GM12878 (cell line): ENCODE measurements around the gene SCGB1A1.

ENCODE experiments used
- CEBPB ChIP-seq, 2 experiments: fragments of 150-350 bp in 1 of 2; IDR thresholded peaks; 2 replicates each; pipeline ENCODE4 v1.6.1; 2012 to 2014; ENCODE audit warnings: low read depth in 2 of 2, low read length in 2 of 2, borderline replicate concordance in 1 of 2, inconsistent platforms in 1 of 2
- CTCF ChIP-seq, 3 experiments: IDR thresholded peaks in 2 of 3; conservative IDR thresholded peaks in 1 of 3; 2 replicates each; pipeline ENCODE4 v1.5.1; 2011; ENCODE audit warnings: low read depth in 3 of 3, low read length in 3 of 3, mild to moderate bottlenecking in 3 of 3, control low read depth in 2 of 3, moderate library complexity in 2 of 3, inconsistent platforms in 1 of 3, mixed read lengths in 1 of 3; ENCODE audit not compliant: control insufficient read depth in 2 of 3, insufficient read depth in 1 of 3; ENCODE audit errors: extremely low read depth in 1 of 3
- EGR1 ChIP-seq, 2 experiments: IDR thresholded peaks; 1 replicate in 1 of 2; 2 replicates in 1 of 2; pipeline ENCODE4 v1.6.1; 2011 to 2012; ENCODE audit warnings: low read depth in 2 of 2, low read length in 2 of 2, borderline replicate concordance in 1 of 2, mild to moderate bottlenecking in 1 of 2, moderate library complexity in 1 of 2
- FOXK2 ChIP-seq: fragments of 450-650 bp; IDR thresholded peaks from 2 replicates; pipeline ENCODE4 v1.6.1; 2017; ENCODE audit warnings: mild to moderate bottlenecking, moderate library complexity
- GABPA ChIP-seq: IDR thresholded peaks from 2 replicates; pipeline ENCODE4 v1.6.1; 2014; ENCODE audit warnings: antibody characterized with exemption, low read depth, mild to moderate bottlenecking, inconsistent platforms
- HDGF ChIP-seq: fragments of 450-650 bp; IDR thresholded peaks from 2 replicates; pipeline ENCODE4 v1.6.1; 2016; ENCODE audit warnings: antibody characterized with exemption
- JUNB ChIP-seq: IDR thresholded peaks from 2 replicates; pipeline ENCODE4 v1.6.1; 2016; ENCODE audit warnings: antibody characterized with exemption, mild to moderate bottlenecking
- NRF1 ChIP-seq: conservative IDR thresholded peaks from 2 replicates; pipeline ENCODE4 v1.6.1; 2011; ENCODE audit warnings: mild to moderate bottlenecking, low read depth, low read length, improper control_type of control experiment
- POLR2AphosphoS5 ChIP-seq: IDR thresholded peaks from 2 replicates; pipeline ENCODE4 v1.6.1; 2011; ENCODE audit warnings: mild to moderate bottlenecking, low read length, inconsistent platforms
- SUZ12 ChIP-seq: fragments of 200-600 bp; sonication (generic); IDR thresholded peaks from one replicate; pipeline ENCODE4 v1.6.1; 2018; ENCODE audit warnings: antibody characterized with exemption, mild to moderate bottlenecking; ENCODE audit not compliant: unreplicated experiment
- TF ChIP-seq, protein P1 (sequence below): fragments of 450-650 bp; IDR thresholded peaks from 2 replicates; pipeline ENCODE4 v1.6.1; 2017; ENCODE audit warnings: mild to moderate bottlenecking

- TF ChIP-seq POLR2AphosphoS5 (no peak), CEBPB (IDR thresholded peaks at IDR 0.05; ENCODE audit: borderline replicate concordance in 1 of 2, low read depth in 2 of 2, low read length in 2 of 2) (no peak), EGR1 (IDR thresholded peaks at IDR 0.05; ENCODE audit: borderline replicate concordance in 1 of 2, low read depth in 2 of 2, low read length in 2 of 2) (no peak), SUZ12 (no peak), GABPA (no peak), HDGF (no peak), CTCF (IDR thresholded peaks at IDR 0.05 in 2 of 3, conservative IDR thresholded peaks at IDR 0.05 in 1 of 3; ENCODE audit: control insufficient read depth in 2 of 3, extremely low read depth in 1 of 3, insufficient read depth in 1 of 3, low read depth in 3 of 3, low read length in 3 of 3) (no peak), NRF1 (no peak), FOXK2 (no peak), JUNB (no peak)
- TF ChIP-seq, protein P1, sequence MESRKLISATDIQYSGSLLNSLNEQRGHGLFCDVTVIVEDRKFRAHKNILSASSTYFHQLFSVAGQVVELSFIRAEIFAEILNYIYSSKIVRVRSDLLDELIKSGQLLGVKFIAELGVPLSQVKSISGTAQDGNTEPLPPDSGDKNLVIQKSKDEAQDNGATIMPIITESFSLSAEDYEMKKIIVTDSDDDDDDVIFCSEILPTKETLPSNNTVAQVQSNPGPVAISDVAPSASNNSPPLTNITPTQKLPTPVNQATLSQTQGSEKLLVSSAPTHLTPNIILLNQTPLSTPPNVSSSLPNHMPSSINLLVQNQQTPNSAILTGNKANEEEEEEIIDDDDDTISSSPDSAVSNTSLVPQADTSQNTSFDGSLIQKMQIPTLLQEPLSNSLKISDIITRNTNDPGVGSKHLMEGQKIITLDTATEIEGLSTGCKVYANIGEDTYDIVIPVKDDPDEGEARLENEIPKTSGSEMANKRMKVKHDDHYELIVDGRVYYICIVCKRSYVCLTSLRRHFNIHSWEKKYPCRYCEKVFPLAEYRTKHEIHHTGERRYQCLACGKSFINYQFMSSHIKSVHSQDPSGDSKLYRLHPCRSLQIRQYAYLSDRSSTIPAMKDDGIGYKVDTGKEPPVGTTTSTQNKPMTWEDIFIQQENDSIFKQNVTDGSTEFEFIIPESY = no peak
These were observed 25.1 kb upstream of the SCGB1A1 start for GRCh38 chr11:62393735-62394134.
